GM12892 (cell line): Measurements from ENCODE around the gene GSC. TPM values are rescaled to one million over a fixed set of nuclear protein-coding genes. Genes with fewer than 3 reads are reported as not detected.
"Not testable (repeated sequence)": the region's sequence is repeated elsewhere in the genome, so short reads cannot be mapped to it uniquely, and the experiment has no call there.

ENCODE experiments used
- DNase-seq: peaks from one replicate; pipeline ENCODE4 v3.0.0; 2011; ENCODE audit not compliant: insufficient read length
- FAIRE-seq: peaks from 2 replicates; lab custom pipeline; 2011; peaks lifted over from hg19 to GRCh38; lab: Jason Lieb, UNC
- POLR2A ChIP-seq: IDR thresholded peaks from 2 replicates; pipeline ENCODE4 v1.6.1; 2011; ENCODE audit warnings: low read depth, low read length, control low read depth
- POLR2AphosphoS5 ChIP-seq: IDR thresholded peaks from 2 replicates; pipeline ENCODE4 v1.6.1; 2011; ENCODE audit warnings: low read depth, low read length, control low read depth
- TAF1 ChIP-seq: IDR thresholded peaks from 2 replicates; pipeline ENCODE4 v1.6.1; 2011; ENCODE audit warnings: low read depth, mild to moderate bottlenecking, control low read depth, low read length, borderline replicate concordance
- polyA plus RNA-seq: library from polyadenylated mRNA; unstranded; fragments of >200 nt; gene quantifications from one replicate; pipeline ENCODE4 v1.2.1, GENCODE V29; 2012; ENCODE audit warnings: missing spikeins, inconsistent platforms; ENCODE audit not compliant: missing spikeins

The GSC gene
- polyA plus RNA-seq = not detected

DNA sequence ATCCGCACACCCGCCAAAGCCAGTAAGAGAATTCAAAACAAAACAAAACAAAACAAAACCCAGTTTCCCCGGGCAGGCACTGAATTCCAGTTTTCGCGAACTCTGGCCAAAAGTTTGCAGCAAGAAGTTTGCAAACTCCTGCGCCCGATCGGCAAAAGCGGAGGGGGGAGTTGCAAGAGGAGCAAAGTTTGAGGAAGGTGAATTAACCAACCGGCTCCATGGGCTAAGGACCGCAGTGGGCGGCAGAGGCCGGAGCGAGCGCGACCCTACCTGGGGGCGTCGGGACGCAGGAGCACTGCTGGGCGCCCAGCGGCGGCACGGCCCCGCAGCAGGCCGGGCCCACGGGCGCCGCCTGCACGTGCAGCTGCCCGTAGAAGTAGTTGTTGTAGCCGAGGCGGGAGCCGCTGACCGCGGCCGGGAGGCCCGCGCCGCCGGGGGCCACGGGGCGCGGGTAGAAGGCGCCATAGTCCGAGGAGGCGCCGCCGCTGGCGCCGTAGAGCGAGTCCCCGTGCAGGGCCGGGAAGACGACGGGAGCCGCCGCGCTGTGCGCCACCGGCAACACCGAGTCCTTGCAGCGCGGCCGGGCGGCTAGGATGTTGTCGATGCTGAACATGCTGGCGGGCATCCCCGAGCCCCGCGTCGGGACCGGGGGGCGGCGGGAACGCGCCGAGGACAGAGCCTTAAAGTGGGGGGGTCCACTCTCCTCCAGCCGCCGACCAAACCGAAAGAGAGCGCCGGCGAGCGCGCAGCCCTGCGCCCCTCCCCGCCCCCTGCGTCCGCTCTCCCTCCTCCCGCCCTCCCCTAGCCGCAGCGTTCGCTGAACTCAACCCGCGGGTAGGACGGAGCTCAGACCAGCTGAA, at the start of gene GSC:
GSC (minus strand) TSS at position 723 of the 860 bp plus-strand sequence; CDS start at position 625, 98 bp downstream.
- DNase-seq = no peak
- FAIRE-seq = no peak
- TF ChIP-seq TAF1 = no peak
- TF ChIP-seq POLR2AphosphoS5 = no peak
- TF ChIP-seq POLR2A = no peak

DNA sequence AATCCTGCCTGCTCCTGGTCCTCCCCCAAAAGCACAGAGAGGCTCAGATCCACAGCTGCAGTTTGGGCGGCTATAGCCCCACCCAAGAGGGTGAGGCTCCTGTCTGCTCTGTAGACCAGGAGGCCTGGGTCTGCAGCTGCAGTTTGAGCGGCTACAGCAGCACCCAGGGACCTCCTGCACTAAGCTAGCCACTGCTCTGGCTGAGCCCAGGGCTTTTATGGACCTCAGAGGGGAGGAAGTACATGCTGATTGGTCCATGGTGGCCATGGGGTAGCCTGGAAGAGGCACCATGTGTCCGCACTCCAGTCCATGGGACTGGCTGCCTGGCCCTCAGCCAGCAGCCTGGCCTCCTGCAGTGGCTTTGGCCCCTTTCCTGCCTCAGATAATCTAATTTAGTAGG, 49.6 kb upstream of the GSC start:
- no peak for FAIRE-seq
- TF ChIP-seq POLR2A (no peak), POLR2AphosphoS5 (no peak), TAF1 (no peak)
- DNase-seq = no peak

DNA sequence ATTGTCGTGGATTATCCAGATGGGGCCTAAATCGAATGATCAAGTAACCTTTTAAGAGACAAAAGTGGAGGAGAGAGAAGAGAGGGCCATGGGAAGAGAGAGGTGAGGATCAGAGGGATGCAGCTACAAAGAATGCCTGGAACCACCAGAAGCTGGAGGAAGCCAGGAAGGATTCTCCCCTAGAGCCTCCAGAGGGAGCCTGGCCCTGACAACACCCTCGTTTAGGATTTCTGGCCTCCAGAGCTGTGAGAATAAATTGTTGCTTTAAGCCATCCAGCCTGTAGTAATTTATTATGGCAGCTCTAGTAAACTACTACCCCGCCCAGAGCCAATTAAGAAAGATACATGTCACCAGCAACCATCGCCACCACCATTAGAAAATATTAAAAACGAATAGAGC, 46.2 kb upstream of the GSC start:
- TF ChIP-seq POLR2A = no peak
- TF ChIP-seq TAF1 = no peak
- no peak for TF ChIP-seq POLR2AphosphoS5
- DNase-seq = no peak
- no peak for FAIRE-seq

DNA sequence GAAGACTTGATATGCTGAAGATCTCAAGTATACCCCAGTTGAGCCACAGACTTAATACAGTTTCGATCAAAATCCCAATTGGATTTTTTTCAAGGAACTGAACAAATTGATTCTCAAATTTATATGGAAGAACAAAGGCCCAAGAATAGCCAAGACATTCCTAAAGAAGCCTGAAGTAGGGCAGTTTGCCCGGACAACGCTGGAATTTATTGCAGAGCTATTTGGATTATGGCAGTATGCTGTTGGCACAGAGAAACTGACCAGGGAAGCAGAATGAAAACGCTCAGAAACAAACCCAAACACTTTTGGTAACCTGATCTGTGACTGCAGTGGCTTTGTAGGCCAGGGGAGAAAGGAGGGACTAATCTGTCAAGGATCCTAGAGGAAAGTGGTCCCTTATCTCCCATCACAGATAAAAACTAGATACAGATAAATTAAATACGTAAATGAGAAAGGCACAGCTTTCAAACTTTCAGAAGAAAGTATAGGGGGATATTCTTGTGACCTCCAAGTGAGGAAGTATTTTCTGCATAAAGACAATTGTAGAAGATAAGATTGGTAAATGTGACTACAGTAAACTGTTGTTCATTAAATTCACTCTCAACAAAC, 35.9 kb upstream of the GSC start:
- DNase-seq = no peak
- TF ChIP-seq TAF1 (no peak), POLR2A (no peak), POLR2AphosphoS5 (no peak)
- FAIRE-seq = no peak

DNA sequence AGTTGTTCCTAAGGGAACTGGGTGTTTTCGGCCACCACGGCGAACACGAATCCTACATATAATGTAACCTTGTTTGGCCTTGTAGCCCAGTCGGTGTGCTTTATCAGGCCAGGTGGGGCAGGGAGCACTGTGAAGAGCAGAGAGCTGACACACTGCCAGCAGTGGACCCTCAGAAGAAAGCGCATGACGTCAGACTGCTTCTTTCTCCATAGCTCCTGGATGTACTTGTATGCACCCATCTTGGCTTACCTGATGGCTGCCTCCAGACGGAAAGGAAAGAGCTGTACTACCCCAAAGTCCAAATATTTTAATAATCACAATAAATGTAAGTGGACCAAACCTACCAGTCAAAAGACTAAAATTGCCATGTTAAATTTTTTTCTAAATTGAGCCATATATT, 31.3 kb upstream of the GSC start:
- FAIRE-seq = no peak
- no peak for TF ChIP-seq POLR2A
- no peak for TF ChIP-seq TAF1
- no peak for TF ChIP-seq POLR2AphosphoS5
- no peak for DNase-seq

DNA sequence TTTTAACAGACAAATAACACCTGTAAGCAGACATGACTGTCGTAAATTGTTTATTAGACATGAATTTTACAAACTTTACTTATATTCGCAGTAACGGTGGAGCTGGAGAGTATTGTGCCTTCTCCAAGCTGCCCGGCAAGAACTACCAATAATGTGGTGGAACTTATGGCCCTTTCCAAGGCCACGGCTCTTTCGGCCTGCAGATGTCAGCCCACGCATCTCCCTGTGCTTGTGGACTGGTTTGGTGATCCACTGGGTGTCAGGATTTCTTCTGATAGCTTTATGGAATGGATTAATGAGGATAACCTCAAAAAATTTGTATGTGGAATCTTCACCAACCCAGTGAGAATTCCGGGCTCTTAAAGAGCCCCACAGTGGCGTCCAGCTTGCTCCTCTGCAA, 30.9 kb upstream of the GSC start:
- not testable (repeated sequence) for DNase-seq, FAIRE-seq

DNA sequence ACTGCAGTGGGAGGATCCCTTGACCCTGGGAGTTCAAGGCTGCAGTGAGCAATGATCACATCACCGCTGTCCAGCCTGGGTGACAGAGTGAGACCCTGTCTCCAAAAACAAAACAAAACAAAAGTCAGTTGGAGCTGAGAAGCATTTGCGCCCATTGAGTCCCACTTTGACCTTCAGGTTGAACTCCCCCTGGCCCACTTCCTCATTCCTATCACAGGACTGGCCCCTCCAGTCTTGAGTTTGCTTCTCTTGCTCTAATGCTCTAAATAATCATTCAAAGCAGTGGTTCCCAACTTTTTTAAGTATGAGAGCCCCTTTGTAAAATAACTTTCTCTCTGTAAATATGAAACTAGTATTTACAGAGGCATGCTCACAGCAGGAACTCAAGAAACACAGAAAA, 28.0 kb upstream of the GSC start:
- TF ChIP-seq POLR2AphosphoS5 = no peak
- FAIRE-seq = no peak
- no peak for DNase-seq

DNA sequence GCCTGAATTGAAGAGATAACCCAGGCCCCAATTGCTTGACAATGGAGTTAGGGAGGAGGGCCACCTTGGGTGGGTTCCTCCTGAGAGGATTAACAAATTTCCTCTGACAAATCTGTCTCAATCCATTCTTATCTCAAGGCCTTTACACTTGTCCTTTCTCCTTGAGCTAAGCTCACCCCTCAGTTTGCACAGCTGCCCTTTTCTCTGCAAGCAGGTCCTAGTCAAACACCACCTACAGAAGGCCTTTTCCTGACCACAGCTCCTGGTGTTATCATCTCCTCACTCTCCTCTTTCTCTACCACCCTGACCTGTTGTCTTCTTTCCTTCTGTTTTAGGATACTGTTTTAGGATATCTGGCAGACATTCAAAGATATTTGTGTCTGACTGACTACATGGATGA, 26.4 kb upstream of the GSC start:
- no peak for FAIRE-seq
- TF ChIP-seq POLR2A = no peak
- no peak for DNase-seq

DNA sequence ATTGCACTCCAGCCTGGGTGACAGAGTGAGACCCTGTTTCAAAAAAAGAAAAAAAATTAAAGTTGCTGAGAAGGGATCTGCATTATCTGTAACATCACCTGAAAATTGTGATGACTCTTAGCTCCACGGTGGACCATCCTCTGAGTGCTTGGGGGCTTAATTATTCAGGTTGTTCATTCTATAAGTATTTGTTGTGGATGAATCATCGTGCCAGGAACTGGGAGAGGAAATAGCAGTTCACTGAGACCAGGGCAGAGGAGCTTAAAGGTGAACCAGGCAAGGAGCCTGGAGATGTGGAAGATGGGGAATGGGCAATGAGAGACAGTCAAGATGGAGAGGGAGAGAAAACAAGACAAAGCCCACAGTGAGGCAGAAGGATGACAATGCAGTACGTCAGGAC, 25.5 kb upstream of the GSC start:
- FAIRE-seq = no peak
- DNase-seq = no peak
- no peak for TF ChIP-seq POLR2A
- TF ChIP-seq TAF1 = no peak
- no peak for TF ChIP-seq POLR2AphosphoS5

DNA sequence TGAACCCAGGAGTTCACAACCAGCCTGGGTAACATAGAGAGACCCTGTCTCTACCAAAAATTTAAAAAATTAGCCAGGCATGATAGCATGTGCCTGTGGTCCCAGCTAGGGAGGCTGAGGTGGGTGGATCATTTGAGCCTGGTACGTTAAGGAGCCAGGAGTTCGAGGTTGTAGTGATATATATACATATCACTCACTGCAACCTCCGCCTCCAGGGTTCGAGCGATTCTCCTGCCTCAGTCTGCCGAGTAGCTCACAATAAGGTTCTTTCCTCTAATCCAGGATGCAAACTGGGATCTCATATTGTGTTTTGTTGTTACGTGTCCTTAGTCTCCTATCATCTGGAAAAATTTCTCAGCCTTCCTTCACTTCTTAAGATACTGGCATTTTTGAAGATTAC, 24.0 kb upstream of the GSC start:
- no peak for TF ChIP-seq POLR2A
- no peak for TF ChIP-seq POLR2AphosphoS5
- TF ChIP-seq TAF1 = no peak
- DNase-seq (no peak), FAIRE-seq (no peak)

DNA sequence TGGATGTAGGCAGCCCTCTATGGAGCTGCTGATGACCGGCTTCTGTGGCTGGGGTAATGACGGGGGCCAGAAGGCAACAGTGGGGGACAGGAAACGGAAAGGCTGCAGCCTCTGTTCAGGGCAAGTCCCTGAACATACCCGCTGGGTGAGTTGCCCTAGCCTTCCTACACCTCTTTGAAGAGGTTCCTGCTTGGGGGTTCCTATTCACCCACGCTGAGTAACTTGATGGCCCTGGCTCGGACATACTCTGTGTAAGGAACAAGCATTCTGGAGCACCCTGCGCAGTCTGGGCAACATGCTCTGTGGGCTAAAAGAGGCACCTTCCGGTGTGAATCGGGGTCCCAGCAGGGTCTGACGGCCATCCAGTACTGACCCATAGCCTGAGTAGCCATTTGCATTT, 17.7 kb upstream of the GSC start:
- TF ChIP-seq POLR2A (no peak), TAF1 (no peak), POLR2AphosphoS5 (no peak)
- DNase-seq (no peak), FAIRE-seq (no peak)

DNA sequence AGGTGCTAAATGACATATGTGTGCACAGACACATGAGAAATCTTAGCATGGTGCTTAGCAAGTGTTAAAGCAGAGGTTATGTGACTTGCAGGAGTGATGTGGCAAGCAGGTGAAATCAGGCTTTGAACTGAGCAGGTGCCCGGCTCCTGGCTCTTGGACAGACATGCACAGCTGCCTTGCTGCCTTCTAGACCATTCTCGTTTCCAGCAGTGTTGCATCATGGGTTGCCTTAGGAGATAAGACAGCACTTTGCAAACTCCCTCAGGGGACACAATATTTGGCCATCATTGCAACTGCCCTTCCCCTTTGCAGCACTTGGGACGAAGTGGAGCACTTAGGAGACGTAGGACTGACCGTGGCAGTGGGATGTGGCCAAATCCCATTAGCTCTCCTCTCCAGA, 17.2 kb upstream of the GSC start:
- FAIRE-seq (no peak), DNase-seq (no peak)
- TF ChIP-seq POLR2AphosphoS5 = no peak
